SK-N-DZ (cell line): ENCODE measurements around the gene YARS1. TPM values are rescaled to one million over a fixed set of nuclear protein-coding genes. Genes with fewer than 3 reads are reported as not detected.

ENCODE experiments used
- DNase-seq: peaks from one replicate; pipeline ENCODE4 v3.0.0-alpha.2; 2015; ENCODE audit warnings: low spot score
- polyA plus RNA-seq, 2 experiments: library from polyadenylated mRNA; depleted of rRNA; stranded (reverse); fragments of >200 nt; gene quantifications; 2 replicates each; pipeline ENCODE4 v1.2.3, GENCODE V29; 2014

The YARS1 gene
- 57.1 and 64.9 TPM in 2 replicates for polyA plus RNA-seq (2014; cell fraction: cytosol; rRNA removed)
- polyA plus RNA-seq (2014; cell fraction: nucleus; rRNA removed): 79.6 and 96.0 TPM in 2 replicates

DNA sequence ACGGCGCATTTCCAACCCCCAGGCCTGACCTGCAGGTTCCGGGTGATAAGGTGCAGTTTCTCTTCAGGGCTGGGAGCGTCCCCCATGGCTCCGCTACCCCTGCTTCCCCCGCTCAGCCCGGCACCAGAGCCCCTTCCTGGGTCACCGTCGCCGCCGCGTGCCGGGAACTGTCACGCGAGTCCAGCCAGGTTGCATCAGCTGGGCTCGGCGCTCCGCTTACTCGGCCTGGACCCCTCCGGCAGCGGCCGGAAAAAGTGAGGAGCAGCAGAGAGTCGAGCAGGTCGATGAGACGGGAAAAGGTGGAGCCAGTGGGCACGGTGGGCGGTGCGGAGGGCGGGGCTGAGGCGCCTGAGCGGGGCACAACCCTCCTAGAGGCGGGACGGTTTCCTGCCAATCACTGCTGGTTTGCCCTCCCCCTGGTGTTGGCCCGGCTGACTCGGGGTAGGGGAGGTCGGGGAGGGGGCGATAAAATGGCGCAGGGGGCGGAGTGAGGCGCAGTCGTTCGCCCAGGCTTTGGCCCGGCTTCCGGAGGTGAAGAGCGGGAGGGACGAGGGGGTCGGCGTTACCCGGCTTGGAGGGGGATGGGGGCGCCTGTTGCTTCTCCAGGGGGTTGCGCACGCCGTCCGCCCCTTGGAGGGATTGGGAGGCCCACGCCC is at the start of gene YARS1, which contains the start of gene S100PBP:
TSS of gene YARS1 (minus strand) at position 200 of the 656 bp plus-strand sequence. CDS start at position 86, 114 bp downstream.
TSS of gene S100PBP (plus strand) at position 495 of the 656 bp plus-strand sequence. CDS start 8,447 bp downstream, outside the sequence.
- peak; percentile 97 for DNase-seq

DNA sequence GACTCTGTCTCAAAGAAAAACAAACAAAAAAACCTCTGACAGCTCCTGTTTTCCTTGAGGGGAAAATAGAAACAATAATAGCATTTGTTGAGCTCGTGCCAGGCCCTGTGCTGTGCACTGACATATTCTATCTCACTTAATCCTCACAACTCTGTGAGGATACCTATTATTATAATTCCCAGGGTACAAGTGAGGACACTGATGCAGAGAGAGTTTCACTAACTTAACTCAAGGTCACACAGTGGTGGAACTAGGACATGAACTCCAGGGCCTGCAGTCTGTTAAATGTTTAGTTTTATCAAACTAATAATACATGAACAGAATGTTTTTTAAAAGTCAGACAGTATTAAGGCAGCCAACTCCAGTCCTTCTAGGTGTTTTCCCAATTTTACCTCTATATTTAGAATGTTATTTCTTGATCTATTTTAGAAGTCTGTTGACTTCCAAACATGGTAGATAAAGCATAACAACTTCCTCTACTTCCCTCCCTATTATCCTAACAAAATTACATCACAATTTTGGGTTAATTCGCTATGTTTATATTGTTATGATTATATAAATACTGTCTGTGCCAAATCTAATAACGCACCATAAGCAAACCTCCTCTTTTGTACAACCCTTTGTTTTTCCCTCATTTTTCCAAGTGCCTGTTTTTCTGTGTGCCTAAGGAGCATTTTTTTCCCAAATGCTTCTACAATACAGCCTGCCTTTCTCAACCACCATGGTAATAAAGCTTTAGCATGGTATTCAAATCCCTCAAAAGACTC is 48.7 kb upstream of the YARS1 start:
- no peak for DNase-seq

DNA sequence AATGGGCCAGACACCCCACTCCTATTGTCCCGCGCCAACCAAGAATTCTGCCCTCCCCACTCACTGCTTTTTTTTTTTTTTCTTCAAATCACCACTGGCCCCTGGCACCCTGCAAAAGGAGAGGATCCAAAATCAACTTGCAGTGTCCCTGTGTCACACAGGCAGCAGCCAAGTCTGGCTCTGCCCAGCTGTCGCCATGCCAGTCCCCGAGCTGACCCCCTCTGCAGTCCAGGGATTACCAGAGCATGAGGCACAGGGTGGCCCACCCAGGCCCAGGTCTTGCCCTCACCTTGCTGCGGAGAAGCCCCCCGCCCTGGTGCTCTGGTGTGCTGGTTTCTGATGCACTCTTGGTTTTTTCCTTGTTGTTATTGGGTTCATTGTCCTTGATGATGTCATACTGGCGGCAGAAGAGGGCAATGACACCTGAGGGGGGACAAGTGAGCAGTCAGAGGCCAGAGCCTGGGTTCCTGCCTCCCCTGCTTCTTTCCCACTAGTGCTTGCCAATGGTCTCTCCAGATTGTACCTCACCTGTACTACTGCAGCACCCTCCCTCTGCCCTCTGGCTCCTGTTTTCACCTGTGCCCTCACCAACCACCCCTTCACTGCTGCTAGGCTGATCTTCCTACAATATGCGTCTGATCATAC is 47.3 kb upstream of the YARS1 start:
- DNase-seq: no peak

- no peak for DNase-seq
These were observed 46.7 kb upstream of the YARS1 start for GRCh38 chr1:32863881-32864245.

- no peak for DNase-seq
These were observed 46.2 kb upstream of the YARS1 start for GRCh38 chr1:32863218-32863880.

DNA sequence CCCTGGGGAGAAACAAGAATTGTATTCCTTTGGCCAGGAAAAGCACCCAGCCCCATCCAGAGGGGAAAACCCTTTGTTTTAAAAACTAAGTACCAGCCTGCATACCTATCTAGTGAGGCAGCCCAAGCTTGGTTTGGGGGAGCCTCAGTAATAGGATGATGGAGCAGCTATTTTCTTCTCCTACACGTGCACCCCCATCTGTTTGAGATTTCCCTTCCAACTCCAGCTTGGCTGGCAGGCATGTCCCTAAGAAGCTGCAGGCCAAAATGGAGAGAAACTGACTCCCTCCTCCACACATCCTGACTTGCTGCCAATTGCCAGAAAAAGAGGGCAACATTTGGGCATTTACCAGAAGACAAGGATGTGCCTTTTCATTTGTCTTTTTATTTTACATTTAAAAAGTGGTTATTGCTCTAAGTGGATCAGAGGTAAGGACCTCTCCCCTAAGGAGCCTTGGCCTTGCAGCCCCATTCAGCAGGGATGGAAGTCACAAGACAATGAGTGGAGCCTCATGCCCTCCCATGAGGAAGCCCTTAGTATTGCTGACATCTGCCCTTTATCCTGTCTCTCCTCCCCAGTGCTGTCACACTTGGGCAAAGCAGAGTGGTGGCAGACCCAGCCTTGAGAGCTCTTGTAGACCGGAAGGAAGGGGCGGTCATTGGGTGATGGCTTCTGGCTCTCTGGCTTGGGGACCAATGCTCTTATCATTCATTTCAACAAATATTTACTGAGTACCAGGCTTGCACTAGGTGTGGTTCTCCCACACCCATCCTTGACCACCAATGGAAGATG is 44.9 kb upstream of the YARS1 start:
- no peak for DNase-seq

DNA sequence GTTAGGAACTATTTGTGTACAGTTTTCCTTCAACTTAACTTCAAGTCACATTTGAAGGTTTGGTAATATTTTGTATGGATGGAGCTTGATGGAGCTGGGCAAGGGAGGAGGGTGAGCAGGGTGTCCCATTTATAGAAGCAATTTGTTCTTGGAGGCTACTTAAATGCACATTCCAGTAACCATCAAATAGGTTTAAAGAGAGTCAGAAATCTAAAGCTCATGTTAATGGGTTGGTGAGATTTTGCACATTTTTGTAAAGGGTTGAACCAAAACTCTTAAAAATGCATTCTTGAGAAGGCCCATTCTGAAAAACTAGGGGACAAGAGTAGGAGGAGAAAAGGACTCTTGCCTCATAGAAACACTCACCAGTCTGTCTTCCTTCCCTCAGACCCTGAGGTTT is 43.4 kb upstream of the YARS1 start:
- no peak for DNase-seq

DNA sequence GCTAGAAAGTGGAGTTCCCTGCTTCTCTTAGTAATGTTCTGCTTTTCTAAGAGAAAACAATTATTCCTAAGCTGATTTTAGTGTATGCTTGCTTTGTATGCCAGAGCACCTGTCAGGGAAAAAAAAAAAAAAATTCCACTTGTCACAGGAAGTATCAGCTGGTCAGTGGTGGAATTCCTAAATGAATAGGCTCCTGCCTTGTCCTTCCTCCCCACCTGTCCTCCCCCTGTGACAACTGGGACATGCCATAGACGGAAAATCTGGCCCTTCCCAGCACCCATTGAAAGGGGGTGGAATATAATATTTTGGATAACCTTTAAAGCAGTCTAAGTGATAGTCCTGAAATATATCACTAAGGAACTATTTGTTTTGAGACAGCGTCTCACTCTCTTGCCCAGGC is 42.8 kb upstream of the YARS1 start:
- no peak for DNase-seq

DNA sequence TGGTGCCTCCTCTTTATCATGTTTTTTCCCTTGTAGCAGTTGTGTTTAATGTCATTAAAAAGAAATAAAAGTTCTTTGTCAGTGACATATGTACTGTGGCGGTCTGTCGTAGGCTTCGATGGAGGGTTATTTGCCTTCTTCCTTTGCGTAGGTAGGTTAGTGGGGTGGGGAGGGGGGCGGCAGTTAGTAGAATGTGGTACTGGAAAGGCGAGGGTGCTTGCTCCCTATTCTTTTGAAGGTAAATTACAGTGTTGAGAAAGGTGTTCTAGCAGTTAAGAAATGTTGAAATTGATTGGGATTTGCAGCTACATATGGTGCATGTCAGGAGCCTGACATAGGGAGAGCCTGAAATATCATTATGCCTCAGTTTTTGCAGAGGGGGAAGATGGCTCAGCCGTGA is 41.6 kb upstream of the YARS1 start:
- no peak for DNase-seq

DNA sequence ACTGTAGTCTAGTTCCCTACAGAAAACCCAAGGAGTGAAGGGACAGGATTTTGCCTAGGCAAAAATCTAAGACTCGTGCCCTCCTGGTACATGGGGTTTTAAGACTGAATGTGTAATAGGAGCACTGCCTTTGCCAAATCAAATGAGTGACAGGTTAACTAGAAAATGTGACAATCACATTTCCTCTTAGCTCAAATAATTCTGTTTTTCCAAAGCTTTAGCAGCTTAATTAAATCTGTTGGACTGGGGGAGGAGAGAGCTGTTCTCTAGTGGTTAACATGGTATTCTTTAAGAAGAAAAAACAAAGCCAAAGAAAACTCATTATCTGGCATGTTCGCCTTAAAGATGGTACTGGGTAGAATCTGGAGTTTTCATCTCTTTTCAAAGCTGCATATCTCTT is 41.0 kb upstream of the YARS1 start:
- no peak for DNase-seq

DNA sequence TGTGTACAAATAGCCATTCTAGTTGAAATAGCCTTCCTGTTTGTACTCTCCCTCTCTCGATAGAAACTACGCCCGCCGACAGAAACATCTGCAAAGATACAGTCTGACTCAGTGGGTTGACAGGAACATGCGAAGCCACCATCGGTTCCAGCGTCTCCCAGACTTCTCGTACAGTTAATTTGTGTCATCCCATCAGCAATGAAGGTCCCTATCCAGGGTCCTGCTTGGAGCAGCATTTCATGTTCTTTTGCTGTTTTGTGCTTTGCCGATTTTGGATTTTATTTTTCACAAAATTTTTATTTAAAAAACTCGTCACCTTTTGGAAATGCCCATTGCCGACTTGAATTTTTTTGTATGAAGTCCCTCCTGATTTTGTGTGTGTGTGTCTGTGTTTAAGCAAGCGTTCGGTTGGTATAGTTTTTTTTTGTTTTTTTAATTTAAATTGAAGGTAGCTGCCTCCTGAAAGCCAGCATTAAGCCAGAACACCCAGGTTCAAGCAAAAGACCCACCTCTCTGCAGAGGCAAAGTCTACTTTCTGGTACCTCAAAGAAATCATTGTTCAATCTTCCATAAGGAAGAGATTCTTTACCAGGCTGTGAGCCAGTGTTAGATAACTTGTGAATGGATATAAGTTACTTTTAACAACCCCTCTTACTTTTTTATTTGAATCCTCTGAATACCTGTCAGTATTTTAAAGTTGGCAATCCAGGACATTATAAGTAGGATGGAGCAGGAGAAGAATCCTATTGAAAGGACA is 38.9 kb upstream of the YARS1 start:
- no peak for DNase-seq

GRCh38 chr1:32848354-32849063 is 31.4 kb upstream of the YARS1 start:
- DNase-seq: peak; percentile 80

- DNase-seq: no peak
These were observed 14.7 kb upstream of the YARS1 start for GRCh38 chr1:32831878-32832277.

- no peak for DNase-seq
These were observed 13.1 kb upstream of the YARS1 start for GRCh38 chr1:32830092-32830852.

- peak; percentile 21 for DNase-seq
These were observed 11.2 kb upstream of the YARS1 start for GRCh38 chr1:32828341-32828740.

GRCh38 chr1:32825181-32825580 is 8.0 kb upstream of the YARS1 start:
- no peak for DNase-seq

DNA sequence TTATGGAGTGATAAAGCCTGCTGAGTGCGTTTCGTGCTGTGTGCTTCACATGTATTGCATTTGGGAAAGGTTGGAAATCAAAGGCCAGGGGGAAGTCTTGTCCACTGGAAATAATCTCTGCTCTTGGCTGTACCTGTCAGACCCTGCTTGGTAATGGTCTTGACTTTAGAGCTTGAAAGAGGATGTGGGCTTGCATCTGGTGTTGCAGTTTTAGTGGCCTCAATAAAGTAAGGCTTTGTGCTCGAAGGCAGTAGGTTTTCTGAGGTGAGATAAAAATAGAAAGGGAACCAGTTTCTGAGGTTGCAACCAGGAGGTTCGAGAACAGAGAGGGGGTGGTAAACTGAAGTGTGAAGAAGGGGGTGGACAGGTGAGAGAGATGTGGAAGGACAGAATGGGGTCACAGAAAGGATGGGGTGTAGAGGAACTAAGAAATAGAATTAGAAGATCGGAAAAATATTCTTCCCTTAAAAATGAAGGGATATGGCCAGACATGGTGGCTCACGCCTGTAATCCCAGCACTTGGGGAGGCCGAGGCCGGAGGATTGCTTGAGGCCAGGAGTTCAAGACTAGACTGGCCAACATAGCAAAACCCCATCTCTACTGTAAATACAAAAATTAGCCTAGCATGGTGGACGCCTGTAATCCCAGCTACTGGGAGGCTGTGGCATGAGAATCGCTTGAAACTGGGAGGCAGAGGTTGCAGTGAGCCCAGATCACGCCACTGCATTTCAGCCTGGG is 1.8 kb upstream of the YARS1 start:
- no peak for DNase-seq
